OCI-LY1 (cell line): ENCODE measurements around the gene ZNF722.

Source experiments
- EZH2 ChIP-seq: fragments of 200-600 bp; sonication (generic), shearing (Covaris generic); IDR thresholded peaks from 2 replicates; pipeline ENCODE4 v1.8.0; 2017; ENCODE audit warnings: borderline replicate concordance, mixed run types, mild to moderate bottlenecking, antibody characterized with exemption, low read length, moderate library complexity, mixed read lengths
- TF ChIP-seq, protein P1 (sequence below): fragments of 200-600 bp; sonication (generic), shearing (Covaris generic); IDR thresholded peaks from 2 replicates; pipeline ENCODE4 v1.5.1; 2017; ENCODE audit warnings: mild to moderate bottlenecking, antibody characterized with exemption, low read length, moderate library complexity, mixed read lengths

- TF ChIP-seq, protein P1, sequence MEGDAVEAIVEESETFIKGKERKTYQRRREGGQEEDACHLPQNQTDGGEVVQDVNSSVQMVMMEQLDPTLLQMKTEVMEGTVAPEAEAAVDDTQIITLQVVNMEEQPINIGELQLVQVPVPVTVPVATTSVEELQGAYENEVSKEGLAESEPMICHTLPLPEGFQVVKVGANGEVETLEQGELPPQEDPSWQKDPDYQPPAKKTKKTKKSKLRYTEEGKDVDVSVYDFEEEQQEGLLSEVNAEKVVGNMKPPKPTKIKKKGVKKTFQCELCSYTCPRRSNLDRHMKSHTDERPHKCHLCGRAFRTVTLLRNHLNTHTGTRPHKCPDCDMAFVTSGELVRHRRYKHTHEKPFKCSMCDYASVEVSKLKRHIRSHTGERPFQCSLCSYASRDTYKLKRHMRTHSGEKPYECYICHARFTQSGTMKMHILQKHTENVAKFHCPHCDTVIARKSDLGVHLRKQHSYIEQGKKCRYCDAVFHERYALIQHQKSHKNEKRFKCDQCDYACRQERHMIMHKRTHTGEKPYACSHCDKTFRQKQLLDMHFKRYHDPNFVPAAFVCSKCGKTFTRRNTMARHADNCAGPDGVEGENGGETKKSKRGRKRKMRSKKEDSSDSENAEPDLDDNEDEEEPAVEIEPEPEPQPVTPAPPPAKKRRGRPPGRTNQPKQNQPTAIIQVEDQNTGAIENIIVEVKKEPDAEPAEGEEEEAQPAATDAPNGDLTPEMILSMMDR, result no peak
- no peak for TF ChIP-seq EZH2
These were observed 36.7 kb downstream of the ZNF722 start for GRCh38 chr7:64035388-64035787.
